ENCODE results near the gene FBXW2. TPM values are rescaled to one million over a fixed set of nuclear protein-coding genes. Genes with fewer than 3 reads are reported as not detected.

The FBXW2 gene
- total and polyA plus RNA-seq, 2 donors (not counting 1 experiment from before 2014, with no cell fraction given), result 14.9 to 70.6 TPM

- intact Hi-C loops (cut with micrococcal nuclease), result loop anchor here (5.0 kb wide), 2 partner anchors 143 to 787 kb away; no protein-coding TSS in a partner anchor
- Mint-ChIP-seq H3K27ac (no peak overlapping the region), H3K9me3 (ENCODE audit: insufficient read depth) (no peaks in the 10 kb centered on the region), H3K4me1 (peaks cover 26% of the 10 kb centered on the region), H3K27me3 (no peaks in the 10 kb centered on the region), H3K4me3 (no peak overlapping the region)
- no peak overlapping the region for H3K4me3 ChIP-seq (ENCODE audit: control extremely low read depth in 1 of 5, extremely low read depth in 1 of 5, insufficient read depth in 1 of 5, low read depth in 2 of 5, low read length in 4 of 5)
- WGBS (ENCODE audit: insufficient coverage), result 95% methylated on average over 8 of the region's 9 CpGs
- ATAC-seq (ENCODE audit: low read depth), result no peak
- no peak overlapping the region for H3K27ac ChIP-seq (ENCODE audit: low read length in 2 of 2)
- no peak overlapping the region for H3K9ac ChIP-seq (ENCODE audit: low read length)
- DNase-seq, result no peak
- ChIA-PET CTCF (interaction anchor here (0.6 to 7.7 kb wide), 5 partner anchors 12 to 305 kb away, joined by 3 to 173 read pairs (median 3); no protein-coding TSS in a partner anchor), POLR2A (no interaction called here)
- no peak for TF ChIP-seq CTCF (IDR thresholded peaks at IDR 0.05)
- TF ChIP-seq EZH2 (IDR thresholded peaks at IDR 0.05; ENCODE audit: borderline replicate concordance, insufficient read depth, low read depth, low read length, poor library complexity, severe bottlenecking), result no peak
- no peak overlapping the region for H2AFZ ChIP-seq (ENCODE audit: insufficient read depth, low read depth, low read length, poor library complexity, severe bottlenecking)
- H3K79me2 ChIP-seq (ENCODE audit: control insufficient read depth, insufficient read depth, low read length), result no peaks in the 10 kb centered on the region
- no peaks in the 10 kb centered on the region for H3K27me3 ChIP-seq (replicated peaks in 1 of 4; ENCODE audit: control extremely low read depth in 1 of 4, control insufficient read depth in 3 of 4, insufficient read depth in 4 of 4, low read length in 3 of 4)
- H3K36me3 ChIP-seq (replicated peaks in 1 of 2; ENCODE audit: control extremely low read depth in 1 of 2, control insufficient read depth in 1 of 2, extremely low read depth in 1 of 2, insufficient read depth in 2 of 2, low read length in 1 of 2), result peaks cover 10 to 30% of the 10 kb centered on the region in 2 experiments
- no peaks in the 10 kb centered on the region for H3K9me3 ChIP-seq (ENCODE audit: control extremely low read depth in 1 of 3, control insufficient read depth in 2 of 3, insufficient read depth in 1 of 3, low read length in 2 of 3)
- H3K4me1 ChIP-seq (ENCODE audit: control insufficient read depth in 2 of 2, insufficient read depth in 2 of 2, low read length in 2 of 2), result peaks cover 5 to 13% of the 10 kb centered on the region in 2 donors
- no peaks in the 10 kb centered on the region for H4K20me1 ChIP-seq (ENCODE audit: control insufficient read depth, insufficient read depth, low read length, poor library complexity, severe bottlenecking)
- no peak overlapping the region for H3K4me2 ChIP-seq (replicated peaks; ENCODE audit: low read depth, low read length, poor library complexity, severe bottlenecking)
Observed at GRCh38 chr9:120759755-120760400, 33.3 kb downstream of the FBXW2 start.

- CTCF ChIA-PET, result interaction anchor here (0.5 to 7.7 kb wide), 8 partner anchors 13 to 324 kb away, joined by 3 to 173 read pairs (median 3); no protein-coding TSS in a partner anchor
- Histone ChIP-seq H3K27me3 (replicated peaks in 1 of 4; ENCODE audit: control extremely low read depth in 1 of 4, control insufficient read depth in 3 of 4, insufficient read depth in 4 of 4, low read length in 3 of 4) (no peaks in the 10 kb centered on the region), H3K27ac (ENCODE audit: low read length in 2 of 2) (no peak overlapping the region), H3K4me2 (replicated peaks; ENCODE audit: low read depth, low read length, poor library complexity, severe bottlenecking) (no peak overlapping the region), H4K20me1 (ENCODE audit: control insufficient read depth, insufficient read depth, low read length, poor library complexity, severe bottlenecking) (no peaks in the 10 kb centered on the region), H3K4me1 (ENCODE audit: control insufficient read depth in 2 of 2, insufficient read depth in 2 of 2, low read length in 2 of 2) (peaks cover 5 to 13% of the 10 kb centered on the region in 2 donors), H3K4me3 (ENCODE audit: control extremely low read depth in 1 of 5, extremely low read depth in 1 of 5, insufficient read depth in 1 of 5, low read depth in 2 of 5, low read length in 4 of 5) (no peak overlapping the region), H3K79me2 (ENCODE audit: control insufficient read depth, insufficient read depth, low read length) (no peaks in the 10 kb centered on the region), H2AFZ (ENCODE audit: insufficient read depth, low read depth, low read length, poor library complexity, severe bottlenecking) (no peak overlapping the region), H3K36me3 (replicated peaks in 1 of 2; ENCODE audit: control extremely low read depth in 1 of 2, control insufficient read depth in 1 of 2, extremely low read depth in 1 of 2, insufficient read depth in 2 of 2, low read length in 1 of 2) (peaks cover 5 to 17% of the 10 kb centered on the region in 2 experiments), H3K9me3 (ENCODE audit: control extremely low read depth in 1 of 3, control insufficient read depth in 2 of 3, insufficient read depth in 1 of 3, low read length in 2 of 3) (no peaks in the 10 kb centered on the region), H3K9ac (ENCODE audit: low read length) (no peak overlapping the region)
- Mint-ChIP-seq H3K4me1 (peaks cover 26% of the 10 kb centered on the region), H3K9me3 (ENCODE audit: insufficient read depth) (no peaks in the 10 kb centered on the region), H3K27ac (peak overlapping the region; percentile 22), H3K4me3 (no peak overlapping the region), H3K27me3 (no peaks in the 10 kb centered on the region)
- no peak for ATAC-seq (ENCODE audit: low read depth)
- DNase-seq, result no peak
- POLR2A ChIA-PET, result no interaction called here
- TF ChIP-seq EZH2 (IDR thresholded peaks at IDR 0.05; ENCODE audit: borderline replicate concordance, insufficient read depth, low read depth, low read length, poor library complexity, severe bottlenecking), result no peak
- no peak for TF ChIP-seq CTCF (IDR thresholded peaks at IDR 0.05)
- 100% methylated on average over 2 of the region's 3 CpGs for WGBS (ENCODE audit: insufficient coverage)
- intact Hi-C loops (cut with micrococcal nuclease), result loop anchor here (5.0 kb wide), 2 partner anchors 141 to 789 kb away; no protein-coding TSS in a partner anchor
Observed at GRCh38 chr9:120758544-120758943, 34.7 kb downstream of the FBXW2 start.
